NCI-H187 treated with DMSO at 0.1 percent for 48 hours (cell line): Measurements from ENCODE around the gene KRTAP27-1.

Experiments
- DNase-seq: peaks from one replicate; lab custom pipeline; 2025; lab: John Stamatoyannopoulos, UW

The KRTAP27-1 gene

GRCh38 chr21:30337276-30337744 is at the start of gene KRTAP27-1:
KRTAP27-1 (minus strand) TSS chr21:30337694; CDS start chr21:30337668, 26 bp downstream.
- no peak for DNase-seq

- DNase-seq = no peak
Observed at GRCh38 chr21:30382201-30382600, 44.7 kb upstream of the KRTAP27-1 start.

- DNase-seq = no peak
Observed at GRCh38 chr21:30372139-30372770, 34.8 kb upstream of the KRTAP27-1 start, which contains the start of gene KRTAP13-2. KRTAP13-2 (minus strand) TSS chr21:30372271; CDS start chr21:30372213, 58 bp downstream.

GRCh38 chr21:30355906-30356305 is 18.4 kb upstream of the KRTAP27-1 start:
- DNase-seq = no peak

- no peak for DNase-seq
Observed at GRCh38 chr21:30354308-30355005, 17.0 kb upstream of the KRTAP27-1 start.

GRCh38 chr21:30351534-30351933 is 14.0 kb upstream of the KRTAP27-1 start:
- no peak for DNase-seq

GRCh38 chr21:30349572-30349971 is 12.1 kb upstream of the KRTAP27-1 start:
- no peak for DNase-seq

GRCh38 chr21:30348506-30348905 is 11.0 kb upstream of the KRTAP27-1 start, which contains the start of gene KRTAP23-1:
KRTAP23-1 (minus strand) TSS chr21:30348606; CDS start chr21:30348606, 0 bp downstream.
- no peak for DNase-seq

GRCh38 chr21:30345014-30345413 is 7.5 kb upstream of the KRTAP27-1 start:
- no peak for DNase-seq

- no peak for DNase-seq
Observed at GRCh38 chr21:30340714-30341573, 3.5 kb upstream of the KRTAP27-1 start.

- no peak for DNase-seq
Observed at GRCh38 chr21:30338717-30339116, 1.2 kb upstream of the KRTAP27-1 start.

- DNase-seq = no peak
Observed at GRCh38 chr21:30337772-30338171, 278 bp upstream of the KRTAP27-1 start.

GRCh38 chr21:30336596-30336995 is 898 bp downstream of the KRTAP27-1 start:
- DNase-seq = no peak

- no peak for DNase-seq
Observed at GRCh38 chr21:30333736-30334135, 3.8 kb downstream of the KRTAP27-1 start.

GRCh38 chr21:30332681-30333080 is 4.8 kb downstream of the KRTAP27-1 start:
- no peak for DNase-seq

GRCh38 chr21:30329203-30329875 is 8.2 kb downstream of the KRTAP27-1 start:
- DNase-seq = no peak

- DNase-seq = no peak
Observed at GRCh38 chr21:30326390-30326789, 11.1 kb downstream of the KRTAP27-1 start.

GRCh38 chr21:30320215-30320614 is 17.3 kb downstream of the KRTAP27-1 start, which contains the start of gene KRTAP26-1:
KRTAP26-1 (minus strand) TSS chr21:30320315; CDS start chr21:30320035, 280 bp downstream.
- no peak for DNase-seq

GRCh38 chr21:30315701-30316100 is 21.8 kb downstream of the KRTAP27-1 start:
- DNase-seq = no peak

- no peak for DNase-seq
Observed at GRCh38 chr21:30306884-30307283, 30.6 kb downstream of the KRTAP27-1 start.

- DNase-seq = no peak
Observed at GRCh38 chr21:30305136-30305535, 32.4 kb downstream of the KRTAP27-1 start.

- DNase-seq = no peak
Observed at GRCh38 chr21:30289215-30289614, 48.3 kb downstream of the KRTAP27-1 start, which contains the start of gene KRTAP25-1. KRTAP25-1 (minus strand) TSS chr21:30289514; CDS start chr21:30289490, 24 bp downstream.
